AG04450 (cell line): Measurements from ENCODE around the gene PPP3CA. TPM values are rescaled to one million over a fixed set of nuclear protein-coding genes. Genes with fewer than 3 reads are reported as not detected.
A peak's percentile ranks its signal among the peaks of the same experiment; 100 is the strongest.

Experiments used
- CTCF ChIA-PET: fragments of 300-600, 350-600 bp; formaldehyde crosslinking; extraction: SDS; loops from one replicate; lab custom pipeline; 2022; ENCODE audit warnings: antibody characterized with exemption, inconsistent platforms; lab: Charles Lee
- POLR2A ChIA-PET: fragments of 350-600 bp; formaldehyde crosslinking; extraction: SDS; loops from one replicate; lab custom pipeline; 2021; ENCODE audit warnings: antibody characterized with exemption, inconsistent platforms; lab: Yijun Ruan, JAX
- DNase-seq: peaks from one replicate; pipeline ENCODE4 v3.0.0-alpha.2; 2011; ENCODE audit warnings: low read depth, low spot score
- H3K27ac ChIP-seq: one replicate; pipeline ENCODE4 v1.5.1; 2012; ENCODE audit warnings: low read depth, low read length, control low read depth
- H3K27me3 ChIP-seq: one replicate; pipeline ENCODE4 v1.6.0; 2012; ENCODE audit warnings: low read length; ENCODE audit not compliant: control insufficient read depth, insufficient read depth
- H3K4me3 ChIP-seq: 2 replicates; pipeline ENCODE4 v1.5.1; 2011; ENCODE audit warnings: mild to moderate bottlenecking, low read depth, low read length, control low read depth
- H3K9me3 ChIP-seq: 2 replicates; pipeline ENCODE4 v1.5.1; 2012; ENCODE audit warnings: low read length; ENCODE audit not compliant: control insufficient read depth, insufficient read depth
- CTCF ChIP-seq: IDR thresholded peaks from 2 replicates; pipeline ENCODE4 v1.5.1; 2011; ENCODE audit warnings: low read depth, low read length, control low read depth, inconsistent platforms
- polyA plus RNA-seq: library from polyadenylated mRNA; depleted of rRNA; stranded (reverse); fragments of >200 nt; gene quantifications from 2 replicates; pipeline ENCODE4 v1.2.3, GENCODE V29; 2011

Gene PPP3CA
- polyA plus RNA-seq, 1 experiment, result 38.7 TPM

- no peaks in the 10 kb centered on the region for H3K27me3 ChIP-seq
- DNase-seq, result no peak
- no peaks in the 10 kb centered on the region; the same call in 1 of the 2 replicates for H3K9me3 ChIP-seq
- no peak overlapping the region for H3K4me3 ChIP-seq
- TF ChIP-seq CTCF, result no peak
- H3K27ac ChIP-seq, result no peak overlapping the region
- CTCF ChIA-PET, result no interaction called here
- POLR2A ChIA-PET, result no interaction called here
Measured at GRCh38 chr4:100986360-100986868, 360.9 kb downstream of the PPP3CA start.

GRCh38 chr4:100985576-100985975 lies 361.8 kb downstream of the PPP3CA start:
- no peak overlapping the region for H3K27ac ChIP-seq
- CTCF ChIA-PET, result no interaction called here

GRCh38 chr4:100984901-100985300 lies 362.4 kb downstream of the PPP3CA start:
- Histone ChIP-seq H3K9me3 (no peaks in the 10 kb centered on the region; the same call in 1 of the 2 replicates), H3K4me3 (no peak overlapping the region), H3K27ac (no peak overlapping the region), H3K27me3 (no peaks in the 10 kb centered on the region)
- ChIA-PET CTCF (no interaction called here), POLR2A (no interaction called here)
- peak; percentile 8 for DNase-seq
- no peak for TF ChIP-seq CTCF

More at GRCh38 chr4:100985576-100985975, 361.8 kb downstream of the PPP3CA start:
- Histone ChIP-seq H3K27me3 (no peaks in the 10 kb centered on the region), H3K9me3 (no peaks in the 10 kb centered on the region; the same call in 1 of the 2 replicates), H3K4me3 (no peak overlapping the region)
- TF ChIP-seq CTCF, result no peak
- POLR2A ChIA-PET, result no interaction called here
- DNase-seq, result no peak

DNA sequence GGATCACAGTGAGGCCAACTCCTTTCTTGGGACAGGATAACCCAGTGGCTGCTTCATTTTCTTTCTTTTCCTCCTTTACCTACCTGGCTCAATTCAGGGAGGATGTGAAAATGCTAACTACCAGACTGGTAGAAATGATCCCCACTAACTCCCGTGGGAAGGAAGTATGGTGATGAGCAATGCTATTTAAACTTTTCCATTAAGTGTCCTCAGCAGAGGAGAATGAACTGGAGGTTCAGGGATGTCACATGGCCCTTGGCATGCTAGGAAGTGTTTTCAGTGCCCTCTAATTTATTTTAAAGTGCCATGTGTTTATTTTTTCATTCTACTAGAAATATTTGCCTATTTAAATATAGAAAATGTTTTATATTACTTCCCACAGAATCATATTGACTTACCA lies 363.9 kb downstream of the PPP3CA start:
- Histone ChIP-seq H3K4me3 (no peak overlapping the region), H3K27ac (no peak overlapping the region), H3K9me3 (no peaks in the 10 kb centered on the region; the same call in 1 of the 2 replicates), H3K27me3 (no peaks in the 10 kb centered on the region)
- no peak for TF ChIP-seq CTCF
- ChIA-PET POLR2A (no interaction called here), CTCF (no interaction called here)
- no peak for DNase-seq

DNA sequence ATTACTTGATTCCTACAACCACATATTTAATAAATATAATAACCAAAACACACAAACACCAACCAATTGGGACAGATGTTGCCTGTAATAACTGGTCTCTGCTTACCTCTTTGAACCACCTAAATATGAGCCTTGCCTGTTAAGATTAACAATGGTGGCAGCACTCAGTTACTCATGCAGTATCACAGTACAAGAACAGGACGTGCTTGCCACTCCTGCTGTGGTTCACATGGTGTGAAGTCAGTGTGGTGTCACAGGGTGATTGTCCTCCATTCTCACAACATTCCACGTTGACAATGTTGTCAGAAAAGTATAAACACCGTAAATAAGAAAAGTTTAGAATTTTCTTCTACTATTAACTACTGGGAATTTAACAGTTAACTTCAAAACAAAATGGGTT lies 365.0 kb downstream of the PPP3CA start:
- Histone ChIP-seq H3K27ac (no peak overlapping the region), H3K4me3 (no peak overlapping the region), H3K27me3 (no peaks in the 10 kb centered on the region), H3K9me3 (no peaks in the 10 kb centered on the region; the same call in 1 of the 2 replicates)
- TF ChIP-seq CTCF, result no peak
- ChIA-PET POLR2A (no interaction called here), CTCF (no interaction called here)
- DNase-seq, result no peak
